Neural cell (in vitro differentiated cells): Measurements from ENCODE around the gene FLOT2. TPM values are rescaled to one million over a fixed set of nuclear protein-coding genes. Genes with fewer than 3 reads are reported as not detected.

Experiments used
- H2AFZ ChIP-seq: fragments of 200-600, 300-800 bp; sonication (generic), shearing (Covaris generic); 2 replicates; pipeline ENCODE4 v1.6.0; 2014; ENCODE audit warnings: low read depth, mild to moderate bottlenecking, antibody characterized with exemption, low read length, moderate library complexity
- H3F3A ChIP-seq: fragments of 200-600 bp; shearing (Covaris generic); 2 replicates; pipeline ENCODE4 v1.6.1; 2016; ENCODE audit warnings: mild to moderate bottlenecking, moderate library complexity, mixed read lengths, antibody characterized with exemption, low read length; ENCODE audit not compliant: insufficient read depth, poor library complexity, severe bottlenecking
- H3K27ac ChIP-seq: fragments of 200-600, 300-800 bp; sonication (generic), shearing (Covaris generic); 2 replicates; pipeline ENCODE4 v1.5.1; 2014; ENCODE audit warnings: mild to moderate bottlenecking, low read length, moderate library complexity
- H3K27me3 ChIP-seq: fragments of 300-800, 200-600 bp; sonication (generic), shearing (Covaris generic); 2 replicates; pipeline ENCODE4 v1.6.0; 2014; ENCODE audit warnings: mild to moderate bottlenecking, low read depth, low read length, moderate library complexity; ENCODE audit not compliant: insufficient read depth
- H3K36me3 ChIP-seq: fragments of 300-800, 200-600 bp; sonication (generic), shearing (Covaris generic); 2 replicates; pipeline ENCODE4 v1.5.1; 2014; ENCODE audit warnings: mild to moderate bottlenecking, antibody characterized with exemption, low read length, moderate library complexity; ENCODE audit not compliant: insufficient read depth
- H3K4me2 ChIP-seq: fragments of 300-800, 200-600 bp; sonication (generic), shearing (Covaris generic); 2 replicates; pipeline ENCODE4 v1.6.0; 2014; ENCODE audit warnings: mild to moderate bottlenecking, low read length
- H3K4me3 ChIP-seq: fragments of 300-800, 200-600 bp; sonication (generic), shearing (Covaris generic); 2 replicates; pipeline ENCODE4 v1.5.1; 2014; ENCODE audit warnings: mild to moderate bottlenecking, low read length, moderate library complexity
- H3K79me2 ChIP-seq: fragments of 200-600 bp; shearing (Covaris generic); replicated peaks from 2 replicates; pipeline ENCODE4 v1.6.0; 2014; ENCODE audit warnings: mild to moderate bottlenecking, low read length, moderate library complexity; ENCODE audit not compliant: insufficient read depth
- H3K9ac ChIP-seq: fragments of 300-800, 200-600 bp; sonication (generic), shearing (Covaris generic); 2 replicates; pipeline ENCODE4 v1.6.1; 2016; ENCODE audit warnings: mild to moderate bottlenecking, low read length, mixed read lengths
- H3K9me2 ChIP-seq: fragments of 200-600 bp; shearing (Covaris generic); 2 replicates; pipeline ENCODE4 v1.6.1; 2016; ENCODE audit warnings: mild to moderate bottlenecking, low read length, mixed read lengths; ENCODE audit not compliant: insufficient read depth
- H3K9me3 ChIP-seq: fragments of 200-600, 300-800 bp; sonication (generic), shearing (Covaris generic); 2 replicates; pipeline ENCODE4 v1.6.1; 2016; ENCODE audit warnings: mild to moderate bottlenecking, mixed run types, low read length, moderate library complexity, mixed read lengths
- H4K20me1 ChIP-seq: fragments of 200-600 bp; shearing (Covaris generic); 2 replicates; pipeline ENCODE4 v1.6.1; 2016; ENCODE audit warnings: mild to moderate bottlenecking, mixed run types; ENCODE audit not compliant: insufficient read depth
- CTCF ChIP-seq: fragments of 450-650 bp; IDR thresholded peaks from 2 replicates; pipeline ENCODE4 v1.5.1; 2014; ENCODE audit warnings: antibody characterized with exemption, mild to moderate bottlenecking, moderate library complexity; ENCODE audit not compliant: poor library complexity, severe bottlenecking
- EP300 ChIP-seq: fragments of 450-650 bp; conservative IDR thresholded peaks from 2 replicates; pipeline ENCODE4 v1.6.1; 2014; ENCODE audit warnings: antibody characterized with exemption, mild to moderate bottlenecking, moderate library complexity; ENCODE audit not compliant: poor library complexity, severe bottlenecking
- EZH2 ChIP-seq: fragments of 200-600, 300-800 bp; shearing (Covaris generic), sonication (generic); IDR thresholded peaks from 2 replicates; pipeline ENCODE4 v1.6.1; 2014; ENCODE audit warnings: antibody characterized with exemption, low read length, borderline replicate concordance, mild to moderate bottlenecking; ENCODE audit not compliant: insufficient read depth, poor library complexity, severe bottlenecking
- MXI1 ChIP-seq: fragments of 450-650 bp; conservative IDR thresholded peaks from 2 replicates; pipeline ENCODE4 v1.6.1; 2014; ENCODE audit warnings: antibody characterized with exemption, mild to moderate bottlenecking; ENCODE audit not compliant: poor library complexity, severe bottlenecking
- POLR2AphosphoS5 ChIP-seq: IDR thresholded peaks from 2 replicates; pipeline ENCODE4 v1.6.1; 2012
- RAD21 ChIP-seq: fragments of 450-650 bp; conservative IDR thresholded peaks from 2 replicates; pipeline ENCODE4 v1.6.1; 2014; ENCODE audit warnings: antibody characterized with exemption, mild to moderate bottlenecking, moderate library complexity
- SMC3 ChIP-seq: fragments of 450-650 bp; conservative IDR thresholded peaks from 2 replicates; pipeline ENCODE4 v1.6.1; 2014; ENCODE audit warnings: antibody characterized with exemption, mild to moderate bottlenecking, moderate library complexity; ENCODE audit not compliant: poor library complexity
- TAF1 ChIP-seq: IDR thresholded peaks from 2 replicates; pipeline ENCODE4 v1.6.1; 2012; ENCODE audit warnings: low read depth
- polyA plus RNA-seq: library from polyadenylated mRNA; depleted of rRNA; stranded (reverse); fragments of >200 nt; gene quantifications from 2 replicates; pipeline ENCODE4 v1.2.3, GENCODE V29; 2014
- TF ChIP-seq, protein P1 (sequence below): IDR thresholded peaks from 2 replicates; pipeline ENCODE4 v1.6.1; 2012; ENCODE audit warnings: borderline replicate concordance

Gene FLOT2
- polyA plus RNA-seq, 1 donor from 2014 or later: 27.5 TPM

- Histone ChIP-seq H4K20me1 (no peaks in the 10 kb centered on the region), H3K9me3 (no peaks in the 10 kb centered on the region)
Observed at GRCh38 chr17:28906706-28907438, 9.3 kb upstream of the FLOT2 start.

DNA sequence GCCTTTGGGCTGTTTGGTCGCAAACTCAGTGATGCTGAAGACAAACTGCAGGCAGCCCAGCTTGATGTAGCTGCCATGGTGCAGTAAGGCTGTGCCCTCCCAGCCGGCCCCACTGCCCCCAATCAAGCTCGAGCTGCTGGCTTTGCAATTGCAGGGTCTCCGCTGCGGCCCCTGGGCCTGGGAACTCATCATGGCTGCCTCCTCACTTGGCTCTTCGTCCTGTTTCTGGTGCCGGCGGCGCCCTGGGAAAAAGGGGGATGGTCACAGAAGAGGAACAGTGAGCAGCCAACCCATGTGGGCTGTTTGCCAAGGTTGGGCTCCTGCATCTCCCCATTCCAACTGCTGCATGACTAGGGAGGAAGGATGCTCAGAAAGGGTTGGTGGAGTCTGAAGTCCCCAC is 8.7 kb upstream of the FLOT2 start:
- H4K20me1 ChIP-seq: no peaks in the 10 kb centered on the region
- H3K4me2 ChIP-seq: no peak overlapping the region
- H3K27ac ChIP-seq: no peak overlapping the region
- H3K9me2 ChIP-seq: no peaks in the 10 kb centered on the region
- H3K27me3 ChIP-seq: no peaks in the 10 kb centered on the region
- peaks cover 2% of the 10 kb centered on the region for H3F3A ChIP-seq
- no peak overlapping the region for H3K4me3 ChIP-seq
- no peaks in the 10 kb centered on the region for H3K79me2 ChIP-seq
- no peak overlapping the region for H3K9ac ChIP-seq
- no peak overlapping the region for H2AFZ ChIP-seq
- no peaks in the 10 kb centered on the region for H3K36me3 ChIP-seq
- no peaks in the 10 kb centered on the region for H3K9me3 ChIP-seq
- TF ChIP-seq EZH2 (no peak), CTCF (no peak), RAD21 (no peak), POLR2AphosphoS5 (no peak), MXI1 (no peak), EP300 (no peak), TAF1 (no peak)
- TF ChIP-seq, protein P1, sequence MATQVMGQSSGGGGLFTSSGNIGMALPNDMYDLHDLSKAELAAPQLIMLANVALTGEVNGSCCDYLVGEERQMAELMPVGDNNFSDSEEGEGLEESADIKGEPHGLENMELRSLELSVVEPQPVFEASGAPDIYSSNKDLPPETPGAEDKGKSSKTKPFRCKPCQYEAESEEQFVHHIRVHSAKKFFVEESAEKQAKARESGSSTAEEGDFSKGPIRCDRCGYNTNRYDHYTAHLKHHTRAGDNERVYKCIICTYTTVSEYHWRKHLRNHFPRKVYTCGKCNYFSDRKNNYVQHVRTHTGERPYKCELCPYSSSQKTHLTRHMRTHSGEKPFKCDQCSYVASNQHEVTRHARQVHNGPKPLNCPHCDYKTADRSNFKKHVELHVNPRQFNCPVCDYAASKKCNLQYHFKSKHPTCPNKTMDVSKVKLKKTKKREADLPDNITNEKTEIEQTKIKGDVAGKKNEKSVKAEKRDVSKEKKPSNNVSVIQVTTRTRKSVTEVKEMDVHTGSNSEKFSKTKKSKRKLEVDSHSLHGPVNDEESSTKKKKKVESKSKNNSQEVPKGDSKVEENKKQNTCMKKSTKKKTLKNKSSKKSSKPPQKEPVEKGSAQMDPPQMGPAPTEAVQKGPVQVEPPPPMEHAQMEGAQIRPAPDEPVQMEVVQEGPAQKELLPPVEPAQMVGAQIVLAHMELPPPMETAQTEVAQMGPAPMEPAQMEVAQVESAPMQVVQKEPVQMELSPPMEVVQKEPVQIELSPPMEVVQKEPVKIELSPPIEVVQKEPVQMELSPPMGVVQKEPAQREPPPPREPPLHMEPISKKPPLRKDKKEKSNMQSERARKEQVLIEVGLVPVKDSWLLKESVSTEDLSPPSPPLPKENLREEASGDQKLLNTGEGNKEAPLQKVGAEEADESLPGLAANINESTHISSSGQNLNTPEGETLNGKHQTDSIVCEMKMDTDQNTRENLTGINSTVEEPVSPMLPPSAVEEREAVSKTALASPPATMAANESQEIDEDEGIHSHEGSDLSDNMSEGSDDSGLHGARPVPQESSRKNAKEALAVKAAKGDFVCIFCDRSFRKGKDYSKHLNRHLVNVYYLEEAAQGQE: no peak

More at GRCh38 chr17:28906706-28907438, 9.3 kb upstream of the FLOT2 start:
- TF ChIP-seq EP300 (no peak), TAF1 (no peak), MXI1 (no peak), CTCF (no peak), POLR2AphosphoS5 (no peak), EZH2 (no peak), SMC3 (no peak), RAD21 (no peak)
- TF ChIP-seq, protein P1: no peak
- H3K4me3 ChIP-seq: no peak overlapping the region
- H2AFZ ChIP-seq: no peak overlapping the region
- H3K27ac ChIP-seq: no peak overlapping the region
- no peak overlapping the region for H3K4me2 ChIP-seq
- no peaks in the 10 kb centered on the region for H3K27me3 ChIP-seq
- no peak overlapping the region for H3K9ac ChIP-seq
- peaks cover 1% of the 10 kb centered on the region for H3F3A ChIP-seq
- no peaks in the 10 kb centered on the region for H3K36me3 ChIP-seq
- no peaks in the 10 kb centered on the region for H3K79me2 ChIP-seq
- H3K9me2 ChIP-seq: no peaks in the 10 kb centered on the region
